Urothelium cell line (cell line): ENCODE results near the gene FUS.
A peak's percentile ranks its signal among the peaks of the same experiment; 100 is the strongest.
"Not testable (repeated sequence)": the region's sequence is repeated elsewhere in the genome, so short reads cannot be mapped to it uniquely, and the experiment has no call there.

Source experiments
- DNase-seq: peaks from one replicate; pipeline ENCODE4 v3.0.0; 2011; ENCODE audit warnings: low spot score, mixed read lengths
- FAIRE-seq: peaks from 2 replicates; lab custom pipeline; 2011; peaks lifted over from hg19 to GRCh38; lab: Jason Lieb, UNC

The FUS gene

DNA sequence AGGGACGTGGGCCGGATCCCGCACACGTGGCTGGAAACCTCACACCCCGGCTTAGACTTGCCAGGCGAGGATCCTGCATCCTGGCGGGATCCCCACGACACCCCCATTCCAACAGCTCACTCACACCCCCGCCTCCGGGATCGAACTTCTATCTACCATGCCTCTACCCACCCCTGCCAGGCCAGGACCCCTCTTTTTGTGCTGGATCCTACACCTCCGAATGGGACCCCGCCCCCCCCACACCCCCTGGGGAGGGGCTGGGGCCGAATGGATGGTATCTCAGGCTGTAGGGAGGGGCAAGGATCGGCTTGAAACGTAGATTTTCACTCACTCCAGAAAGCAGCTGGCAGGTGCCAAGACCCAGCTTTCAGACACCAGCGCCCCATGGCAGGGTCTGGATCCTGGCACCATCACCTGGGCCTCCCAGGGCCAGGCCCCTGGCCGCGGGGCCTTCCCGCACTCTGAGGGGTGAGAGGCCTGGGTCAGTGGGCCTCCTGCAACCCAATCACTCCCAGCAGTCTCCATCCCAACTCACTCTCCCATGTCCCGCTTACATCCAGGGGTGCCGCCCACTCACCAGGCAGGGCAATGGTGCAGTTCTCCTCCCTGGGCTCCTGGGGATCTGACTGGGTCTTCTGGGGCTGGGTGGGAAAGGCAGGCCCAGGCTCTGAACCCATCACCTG is 36.8 kb upstream of the FUS start:
- no peak for FAIRE-seq
- no peak for DNase-seq

GRCh38 chr16:31143694-31144148 is 36.2 kb upstream of the FUS start:
- FAIRE-seq (no peak), DNase-seq (no peak)

- not testable (repeated sequence) for FAIRE-seq, DNase-seq
These were observed 35.5 kb upstream of the FUS start for GRCh38 chr16:31144418-31144817.

DNA sequence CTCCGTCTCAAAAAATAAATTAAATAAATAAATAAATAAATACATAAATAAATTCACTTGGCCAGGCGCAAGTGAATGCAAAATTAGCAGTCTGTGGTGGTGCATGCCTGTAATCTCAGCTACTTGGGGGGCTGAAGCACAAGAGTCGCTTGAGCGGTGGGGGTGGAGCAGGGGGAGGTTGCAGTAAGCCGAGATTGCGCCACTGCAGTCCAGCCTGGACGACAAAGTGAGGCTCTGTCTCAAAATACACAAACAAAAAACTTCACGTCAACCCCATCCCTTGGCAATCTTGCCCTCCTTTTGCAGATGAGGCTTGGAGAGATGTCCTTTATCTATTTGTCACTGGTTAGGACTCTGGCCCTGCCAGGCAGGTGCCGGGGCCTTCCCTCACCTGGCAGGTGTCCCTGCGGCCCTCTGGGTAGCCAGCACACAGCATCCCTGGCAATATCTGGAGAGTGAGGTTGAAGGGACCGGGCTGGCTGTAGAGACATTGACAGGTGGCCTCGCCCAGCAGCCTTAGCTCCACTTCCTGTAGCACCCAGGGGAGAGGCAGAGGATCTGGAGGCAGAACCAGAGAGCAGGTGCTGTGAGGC is 34.4 kb upstream of the FUS start:
- no peak for DNase-seq

GRCh38 chr16:31147574-31147973 is 32.4 kb upstream of the FUS start:
- DNase-seq (no peak), FAIRE-seq (no peak)

More for the DNA sequence above, 34.4 kb upstream of the FUS start:
- FAIRE-seq: no peak

- DNase-seq (no peak), FAIRE-seq (no peak)
These were observed 31.6 kb upstream of the FUS start for GRCh38 chr16:31148281-31148728.

DNA sequence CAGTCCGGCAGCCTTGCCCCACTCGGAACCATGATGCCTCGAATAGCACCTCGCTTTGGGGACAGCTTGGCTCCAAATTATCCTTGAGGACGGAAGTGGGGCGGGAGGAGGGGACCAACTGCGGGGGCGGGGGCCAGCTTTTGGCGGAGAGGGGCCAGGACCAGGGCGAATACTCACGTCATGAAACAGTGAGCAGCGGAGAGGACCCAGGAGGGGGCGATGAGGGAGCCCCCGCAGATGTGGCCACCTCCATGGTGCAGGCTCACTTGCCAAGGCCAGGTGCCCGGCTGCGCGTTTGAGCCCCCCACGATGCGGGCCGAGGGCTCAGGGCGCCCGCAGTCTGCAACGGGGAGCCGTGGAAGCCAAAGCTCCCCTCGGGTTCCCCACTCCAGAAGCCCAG is 31.0 kb upstream of the FUS start:
- DNase-seq (no peak), FAIRE-seq (no peak)

GRCh38 chr16:31149332-31149731 is 30.6 kb upstream of the FUS start:
- DNase-seq: no peak
- FAIRE-seq: no peak

DNA sequence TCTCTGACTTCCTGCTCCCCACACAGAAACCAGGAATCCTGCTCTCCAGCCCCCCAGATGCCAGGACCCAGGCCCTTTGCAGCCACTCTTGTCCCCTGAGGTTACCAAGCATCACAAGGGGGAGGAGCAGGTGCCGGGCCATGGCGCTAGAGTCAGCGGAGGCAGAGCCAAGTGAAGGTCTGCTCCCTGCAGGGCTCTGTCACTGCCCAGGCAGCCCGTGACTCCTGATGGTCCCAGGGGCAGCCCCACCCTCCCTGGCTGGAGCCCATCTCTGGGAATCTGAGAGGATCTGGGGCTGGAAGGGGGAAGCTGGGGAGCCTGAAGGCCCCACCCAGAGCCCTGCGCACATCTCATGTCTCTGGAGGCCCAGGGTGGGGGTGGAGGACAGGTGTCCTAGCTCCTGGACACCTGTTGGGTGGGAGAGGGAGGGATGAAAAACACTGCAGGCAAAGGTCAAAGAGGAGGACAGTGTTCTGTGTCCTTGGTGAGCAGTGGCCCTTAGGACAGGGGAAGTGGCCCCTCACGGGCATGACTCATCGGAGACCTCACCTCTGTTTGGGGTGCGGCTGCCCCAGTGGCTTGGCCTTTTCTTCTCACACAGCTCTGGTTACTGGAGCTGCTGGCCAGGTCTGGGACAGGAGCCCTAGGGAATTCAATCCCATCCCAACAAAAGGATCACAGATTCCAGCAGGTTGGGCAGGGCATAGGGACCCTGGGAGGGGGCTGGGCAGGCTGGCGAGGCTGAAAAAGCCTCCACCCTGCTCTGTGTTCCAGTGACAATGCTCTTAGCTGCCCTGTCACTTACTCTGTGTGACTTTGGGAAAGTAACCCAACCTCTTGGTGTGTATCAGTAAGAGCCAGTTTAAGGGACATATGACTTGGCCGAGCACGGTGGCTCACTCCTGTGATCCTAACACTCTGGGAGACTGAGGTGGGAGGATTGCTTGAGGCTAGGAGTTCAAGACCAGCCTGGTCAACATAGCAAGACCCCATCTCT is 29.7 kb upstream of the FUS start, which contains the start of gene PRSS36:
PRSS36 (minus strand) TSS at position 173 of the 997 bp plus-strand sequence; CDS start at position 142, 31 bp downstream.
- no peak for FAIRE-seq
- DNase-seq: no peak

GRCh38 chr16:31150976-31151375 is 29.0 kb upstream of the FUS start:
- FAIRE-seq, DNase-seq: not testable (repeated sequence)

GRCh38 chr16:31157136-31157535 is 22.8 kb upstream of the FUS start:
- DNase-seq (no peak), FAIRE-seq (no peak)

DNA sequence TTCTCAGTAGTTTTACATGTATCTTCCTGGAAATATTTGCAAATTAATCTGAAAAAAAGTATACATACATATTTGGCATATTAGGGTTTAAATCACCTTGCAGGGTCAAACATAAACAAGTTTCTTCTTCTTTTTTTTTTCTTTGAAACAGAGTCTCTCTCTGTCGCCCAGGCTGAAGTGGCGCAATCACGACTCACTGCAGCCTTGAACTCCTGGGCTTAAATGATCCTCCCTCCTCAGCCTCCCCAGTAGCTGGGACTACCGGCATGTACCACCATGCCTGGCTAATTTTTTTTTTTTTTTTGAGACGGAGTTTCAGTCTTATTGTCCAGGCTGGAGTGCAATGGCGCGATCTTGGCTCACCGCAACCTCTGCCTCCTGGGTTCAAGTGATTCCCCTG is 12.6 kb upstream of the FUS start:
- FAIRE-seq (no peak), DNase-seq (no peak)

- no peak for FAIRE-seq
- no peak for DNase-seq
These were observed 11.1 kb upstream of the FUS start for GRCh38 chr16:31168848-31169247.

DNA sequence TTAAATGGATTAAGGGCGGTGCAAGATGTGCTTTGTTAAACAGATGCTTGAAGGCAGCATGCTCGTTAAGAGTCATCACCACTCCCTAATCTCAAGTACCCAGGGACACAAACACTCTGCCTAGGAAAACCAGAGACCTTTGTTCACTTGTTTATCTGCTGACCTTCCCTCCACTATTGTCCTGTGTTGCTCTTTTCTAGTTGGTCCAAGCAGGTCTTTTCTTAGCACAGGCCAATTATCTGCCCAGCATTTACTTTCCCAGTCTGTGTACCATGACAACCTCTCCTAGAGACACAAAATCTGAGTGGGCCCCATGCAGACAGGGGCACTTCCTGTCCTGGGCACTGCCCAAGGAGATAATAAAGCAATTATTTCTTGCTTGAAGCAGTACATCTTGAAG is 9.9 kb upstream of the FUS start:
- not testable (repeated sequence) for DNase-seq, FAIRE-seq

GRCh38 chr16:31177136-31177535 is 2.8 kb upstream of the FUS start:
- peak; percentile 72 for DNase-seq
- FAIRE-seq: no peak

DNA sequence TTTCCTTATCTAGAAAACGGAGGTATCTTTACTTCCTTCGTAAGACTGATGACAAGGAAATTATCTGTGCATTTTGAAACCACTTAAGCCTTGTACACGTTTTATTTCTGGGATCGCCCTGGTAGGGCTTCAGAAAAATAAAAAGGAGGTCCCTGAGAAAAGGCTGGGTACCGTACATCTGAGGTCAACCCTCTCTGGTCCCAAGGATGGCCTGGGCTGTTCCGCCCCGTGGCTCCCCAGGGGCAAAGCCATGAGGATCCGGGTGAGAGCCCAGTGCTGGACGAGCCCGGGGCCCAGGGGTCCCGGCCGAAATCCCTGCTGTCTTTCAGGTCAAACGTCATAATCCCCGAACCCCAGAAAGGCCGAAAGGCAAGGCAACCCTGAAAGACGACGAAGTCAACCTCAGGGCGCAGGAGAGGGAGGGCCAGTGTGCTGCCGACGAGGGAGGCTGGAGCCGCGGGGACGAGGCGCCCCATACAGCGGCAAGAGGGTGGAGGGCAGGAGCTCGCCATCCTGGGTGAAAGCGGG is 656 bp upstream of the FUS start:
- DNase-seq (no peak), FAIRE-seq (no peak)

DNA sequence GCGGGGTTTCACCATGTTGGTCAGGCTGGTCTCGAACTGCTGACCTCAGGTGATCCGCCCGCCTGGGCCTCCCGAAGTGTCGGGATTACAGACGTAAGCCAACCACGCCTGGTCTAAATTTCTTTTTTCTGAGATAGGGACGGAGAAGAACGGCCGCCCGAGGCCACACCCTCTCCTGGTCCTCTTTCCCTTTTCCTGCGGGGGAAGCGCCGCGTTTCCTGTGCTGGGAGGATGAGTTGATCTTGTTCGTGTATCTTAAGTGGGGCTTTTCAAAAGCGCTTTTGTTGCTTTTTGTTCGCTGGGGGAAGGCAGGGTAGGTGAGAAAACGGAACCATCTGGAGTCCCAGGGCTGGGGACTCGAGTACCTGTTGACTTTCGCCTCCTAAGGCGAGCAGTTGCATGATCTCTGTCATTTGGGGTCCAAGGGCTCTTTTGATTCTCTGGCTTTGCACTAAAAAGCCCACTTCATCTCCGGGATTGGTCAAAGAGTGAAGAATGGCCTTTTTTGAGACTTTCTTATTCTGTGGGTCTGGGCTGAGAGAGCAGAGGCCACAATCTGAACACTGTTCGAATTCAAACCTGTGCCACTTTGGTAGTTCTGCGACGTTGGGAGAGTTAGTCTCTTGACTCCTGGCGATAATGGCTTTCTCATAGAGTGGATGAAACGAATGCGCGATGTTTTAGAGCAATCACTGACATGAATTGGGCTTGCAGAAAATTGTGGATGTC is 1.3 kb downstream of the FUS start:
- FAIRE-seq (no peak), DNase-seq (no peak)

GRCh38 chr16:31182391-31182790 is 2.5 kb downstream of the FUS start:
- DNase-seq (no peak), FAIRE-seq (no peak)

DNA sequence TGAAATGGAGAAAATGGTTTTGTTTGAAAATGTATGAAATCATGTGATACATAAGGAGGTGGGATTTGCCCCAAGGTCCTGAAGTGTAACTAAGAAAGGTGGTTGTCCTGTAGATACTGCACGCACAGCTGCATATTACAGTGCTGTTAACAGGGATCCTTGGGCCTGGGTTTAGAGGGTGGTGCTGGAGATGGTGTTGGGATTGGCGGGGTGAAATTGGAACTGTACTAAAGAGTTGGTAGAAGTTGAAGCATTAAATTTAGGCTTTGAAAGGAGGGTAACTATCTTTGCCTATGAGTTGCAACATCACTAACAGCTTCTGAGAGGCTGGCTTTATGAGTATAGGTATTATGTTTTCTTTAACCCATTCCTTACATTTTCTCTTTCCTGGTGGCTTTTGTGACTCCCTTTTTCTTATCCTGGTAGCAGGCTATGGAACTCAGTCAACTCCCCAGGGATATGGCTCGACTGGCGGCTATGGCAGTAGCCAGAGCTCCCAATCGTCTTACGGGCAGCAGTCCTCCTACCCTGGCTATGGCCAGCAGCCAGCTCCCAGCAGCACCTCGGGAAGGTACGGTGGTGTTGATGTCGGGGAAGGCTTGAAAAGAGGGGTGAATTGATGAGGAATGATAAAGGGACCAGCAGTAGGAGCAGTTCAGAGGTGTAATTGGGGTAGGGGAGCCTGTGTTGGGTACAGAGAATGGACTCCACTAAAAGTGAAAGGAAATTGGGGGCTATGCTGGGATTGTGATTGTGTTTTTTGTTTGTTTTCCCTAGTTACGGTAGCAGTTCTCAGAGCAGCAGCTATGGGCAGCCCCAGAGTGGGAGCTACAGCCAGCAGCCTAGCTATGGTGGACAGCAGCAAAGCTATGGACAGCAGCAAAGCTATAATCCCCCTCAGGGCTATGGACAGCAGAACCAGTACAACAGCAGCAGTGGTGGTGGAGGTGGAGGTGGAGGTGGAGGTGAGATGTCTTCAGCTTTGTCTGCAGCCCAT is 3.8 kb downstream of the FUS start:
- no peak for FAIRE-seq
- DNase-seq: no peak
